ENCODE results near the gene PPDPF. TPM values are rescaled to one million over a fixed set of nuclear protein-coding genes. Genes with fewer than 3 reads are reported as not detected.

PPDPF gene
- total and polyA plus RNA-seq, 11 donors, result 182 to 442 (median 269) TPM

DNA sequence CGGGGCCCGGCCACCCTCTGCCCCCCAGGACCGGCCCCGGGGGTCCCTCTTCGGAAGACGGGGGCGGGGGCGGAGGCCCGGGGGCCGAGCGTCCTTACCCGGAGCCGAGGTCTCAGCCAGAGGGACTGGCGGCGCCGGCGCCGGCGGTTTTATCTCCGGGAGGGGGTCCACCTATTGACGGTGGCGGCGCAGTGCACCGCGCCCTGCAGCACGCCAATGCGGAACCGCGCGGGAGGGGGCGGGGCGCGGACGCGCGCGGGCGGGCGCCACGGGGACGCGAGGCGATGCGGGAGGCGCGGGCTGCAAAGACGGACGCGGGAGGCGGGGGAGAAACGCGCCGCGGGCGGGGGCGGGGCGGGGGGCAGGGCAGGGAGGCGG is 21.6 kb upstream of the PPDPF start, which contains the start of gene EEF1A2:
Gene EEF1A2 (minus strand): TSS at position 124 of the 378 bp plus-strand sequence. CDS start 1,320 bp downstream, outside the sequence.
- H3K27ac ChIP-seq, result peak within 1 kb of the TSS; percentile 79 to 100 (median 92)
- intact Hi-C loops (cut with DNase I), result loop anchor here in 1 of 10 donors (5.0 kb wide), 1 partner anchor 473 kb away; no protein-coding TSS in a partner anchor
- H3K36me3 ChIP-seq, result peaks cover 0 to 20% (median 0%) of the 10 kb centered on the region in 9 donors
- peaks cover 0 to under 1% (median 0%) of the 10 kb centered on the region in 12 donors for H3K9me3 ChIP-seq
- DNase-seq, result peak in 4 of 5 donors; percentile 67 to 86 (median 80)
- peak within 1 kb of the TSS; percentile 44 to 92 (median 64) for H3K4me3 ChIP-seq
- TF ChIP-seq, protein P1, sequence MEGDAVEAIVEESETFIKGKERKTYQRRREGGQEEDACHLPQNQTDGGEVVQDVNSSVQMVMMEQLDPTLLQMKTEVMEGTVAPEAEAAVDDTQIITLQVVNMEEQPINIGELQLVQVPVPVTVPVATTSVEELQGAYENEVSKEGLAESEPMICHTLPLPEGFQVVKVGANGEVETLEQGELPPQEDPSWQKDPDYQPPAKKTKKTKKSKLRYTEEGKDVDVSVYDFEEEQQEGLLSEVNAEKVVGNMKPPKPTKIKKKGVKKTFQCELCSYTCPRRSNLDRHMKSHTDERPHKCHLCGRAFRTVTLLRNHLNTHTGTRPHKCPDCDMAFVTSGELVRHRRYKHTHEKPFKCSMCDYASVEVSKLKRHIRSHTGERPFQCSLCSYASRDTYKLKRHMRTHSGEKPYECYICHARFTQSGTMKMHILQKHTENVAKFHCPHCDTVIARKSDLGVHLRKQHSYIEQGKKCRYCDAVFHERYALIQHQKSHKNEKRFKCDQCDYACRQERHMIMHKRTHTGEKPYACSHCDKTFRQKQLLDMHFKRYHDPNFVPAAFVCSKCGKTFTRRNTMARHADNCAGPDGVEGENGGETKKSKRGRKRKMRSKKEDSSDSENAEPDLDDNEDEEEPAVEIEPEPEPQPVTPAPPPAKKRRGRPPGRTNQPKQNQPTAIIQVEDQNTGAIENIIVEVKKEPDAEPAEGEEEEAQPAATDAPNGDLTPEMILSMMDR (IDR thresholded peaks at IDR 0.05), result peak in 7 of 12 donors; percentile 9 to 40 (median 35)
- TF ChIP-seq POLR2A (IDR thresholded peaks at IDR 0.05), result peak; percentile 52 to 55
- peaks cover 2 to 70% (median 31%) of the 10 kb centered on the region in 12 donors for H3K4me1 ChIP-seq
- ATAC-seq, result peak in 2 of 4 donors; percentile 11 to 12
- peaks cover 0 to 41% (median 18%) of the 10 kb centered on the region in 9 donors for H3K27me3 ChIP-seq
- 0 to 1% (median 1%) methylated on average over 7 to 58 of the region's 58 CpGs; no CpG with 5 or more reads in 1 of the 4 donors for whole genome bisulfite sequencing, 4 donors

- ATAC-seq, result no peak
- peaks cover 2 to 68% (median 31%) of the 10 kb centered on the region in 12 donors for H3K4me1 ChIP-seq
- 3 to 7% (median 5%) methylated on average over 13 to 48 of the region's 48 CpGs for WGBS, 4 donors
Observed at GRCh38 chr20:63499338-63499969, 21.1 kb upstream of the PPDPF start.

GRCh38 chr20:63500151-63500901 is 20.2 kb upstream of the PPDPF start:
- Histone ChIP-seq H3K4me1 (peaks cover 2 to 63% (median 28%) of the 10 kb centered on the region in 12 donors), H3K27me3 (peaks cover 0 to 41% (median 18%) of the 10 kb centered on the region in 9 donors), H3K27ac (peak overlapping the region; percentile 31 to 100 (median 92)), H3K9me3 (peaks cover 0 to 14% (median under 1%) of the 10 kb centered on the region in 12 donors), H3K4me3 (peak overlapping the region in 2 of 12 donors; percentile 0 to 26), H3K36me3 (peaks cover 0 to 7% (median 0%) of the 10 kb centered on the region in 9 donors)
- intact Hi-C loops (cut with DNase I), result no loop called here
- ATAC-seq (peak; percentile 16 to 60 (median 39)), DNase-seq (peak; percentile 59 to 77 (median 63))
- TF ChIP-seq, protein P1 (IDR thresholded peaks at IDR 0.05), result no peak
- peak; percentile 15 to 39 for TF ChIP-seq POLR2A (IDR thresholded peaks at IDR 0.05)
- WGBS, 4 donors, result 44 to 47% (median 45%) methylated on average over 8 to 24 of the region's 24 CpGs

More at GRCh38 chr20:63499338-63499969, 21.1 kb upstream of the PPDPF start:
- DNase-seq, result peak in 4 of 5 donors; percentile 21 to 63 (median 32)
- Histone ChIP-seq H3K9me3 (peaks cover 0 to 5% (median 0%) of the 10 kb centered on the region in 12 donors), H3K27ac (peak overlapping the region; percentile 31 to 100 (median 92)), H3K4me3 (peak overlapping the region in 11 of 12 donors; percentile 47 to 92 (median 64)), H3K27me3 (peaks cover 0 to 41% (median 18%) of the 10 kb centered on the region in 9 donors), H3K36me3 (peaks cover 0 to 15% (median 0%) of the 10 kb centered on the region in 9 donors)
- intact Hi-C loops (cut with DNase I), result loop anchor here in 1 of 10 donors (5.0 kb wide), 1 partner anchor 473 kb away; no protein-coding TSS in a partner anchor
- TF ChIP-seq, protein P1 (IDR thresholded peaks at IDR 0.05), result no peak
- TF ChIP-seq POLR2A (IDR thresholded peaks at IDR 0.05), result no peak
